ENCODE measurements around the gene FOXC1.

Gene FOXC1

GRCh38 chr6:1611322-1611571, 1.5 kb downstream of the FOXC1 start:
- no peak overlapping the region for H3K4me3 Mint-ChIP-seq
- H3K27ac Mint-ChIP-seq: no peak overlapping the region
- H3K9me3 Mint-ChIP-seq: no peaks in the 10 kb centered on the region
- H3K36me3 Mint-ChIP-seq (ENCODE audit: low read depth): no peaks in the 10 kb centered on the region
- peaks cover 60% of the 10 kb centered on the region for H3K27me3 Mint-ChIP-seq
- H3K4me1 Mint-ChIP-seq (ENCODE audit: low read depth): peaks cover 41% of the 10 kb centered on the region

DNA sequence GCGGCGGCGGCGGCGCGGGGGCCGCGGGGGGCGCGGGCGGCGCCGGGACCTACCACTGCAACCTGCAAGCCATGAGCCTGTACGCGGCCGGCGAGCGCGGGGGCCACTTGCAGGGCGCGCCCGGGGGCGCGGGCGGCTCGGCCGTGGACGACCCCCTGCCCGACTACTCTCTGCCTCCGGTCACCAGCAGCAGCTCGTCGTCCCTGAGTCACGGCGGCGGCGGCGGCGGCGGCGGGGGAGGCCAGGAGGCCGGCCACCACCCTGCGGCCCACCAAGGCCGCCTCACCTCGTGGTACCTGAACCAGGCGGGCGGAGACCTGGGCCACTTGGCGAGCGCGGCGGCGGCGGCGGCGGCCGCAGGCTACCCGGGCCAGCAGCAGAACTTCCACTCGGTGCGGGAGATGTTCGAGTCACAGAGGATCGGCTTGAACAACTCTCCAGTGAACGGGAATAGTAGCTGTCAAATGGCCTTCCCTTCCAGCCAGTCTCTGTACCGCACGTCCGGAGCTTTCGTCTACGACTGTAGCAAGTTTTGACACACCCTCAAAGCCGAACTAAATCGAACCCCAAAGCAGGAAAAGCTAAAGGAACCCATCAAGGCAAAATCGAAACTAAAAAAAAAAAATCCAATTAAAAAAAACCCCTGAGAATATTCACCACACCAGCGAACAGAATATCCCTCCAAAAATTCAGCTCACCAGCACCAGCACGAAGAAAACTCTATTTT, 2.0 kb downstream of the FOXC1 start:
- H3K4me1 Mint-ChIP-seq (ENCODE audit: low read depth): peaks cover 38% of the 10 kb centered on the region
- H3K27ac Mint-ChIP-seq: peak overlapping the region; percentile 68
- peak overlapping the region; percentile 82 for H3K4me3 Mint-ChIP-seq
- no peaks in the 10 kb centered on the region for H3K36me3 Mint-ChIP-seq (ENCODE audit: low read depth)
- no peaks in the 10 kb centered on the region for H3K9me3 Mint-ChIP-seq
- peaks cover 57% of the 10 kb centered on the region for H3K27me3 Mint-ChIP-seq

DNA sequence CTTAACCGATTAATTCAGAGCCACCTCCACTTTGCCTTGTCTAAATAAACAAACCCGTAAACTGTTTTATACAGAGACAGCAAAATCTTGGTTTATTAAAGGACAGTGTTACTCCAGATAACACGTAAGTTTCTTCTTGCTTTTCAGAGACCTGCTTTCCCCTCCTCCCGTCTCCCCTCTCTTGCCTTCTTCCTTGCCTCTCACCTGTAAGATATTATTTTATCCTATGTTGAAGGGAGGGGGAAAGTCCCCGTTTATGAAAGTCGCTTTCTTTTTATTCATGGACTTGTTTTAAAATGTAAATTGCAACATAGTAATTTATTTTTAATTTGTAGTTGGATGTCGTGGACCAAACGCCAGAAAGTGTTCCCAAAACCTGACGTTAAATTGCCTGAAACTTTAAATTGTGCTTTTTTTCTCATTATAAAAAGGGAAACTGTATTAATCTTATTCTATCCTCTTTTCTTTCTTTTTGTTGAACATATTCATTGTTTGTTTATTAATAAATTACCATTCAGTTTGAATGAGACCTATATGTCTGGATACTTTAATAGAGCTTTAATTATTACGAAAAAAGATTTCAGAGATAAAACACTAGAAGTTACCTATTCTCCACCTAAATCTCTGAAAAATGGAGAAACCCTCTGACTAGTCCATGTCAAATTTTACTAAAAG, 2.7 kb downstream of the FOXC1 start:
- H3K9me3 Mint-ChIP-seq: no peaks in the 10 kb centered on the region
- H3K4me1 Mint-ChIP-seq (ENCODE audit: low read depth): peaks cover 31% of the 10 kb centered on the region
- peak overlapping the region; percentile 68 for H3K27ac Mint-ChIP-seq
- H3K27me3 Mint-ChIP-seq: peaks cover 57% of the 10 kb centered on the region
- peak overlapping the region; percentile 82 for H3K4me3 Mint-ChIP-seq
- no peaks in the 10 kb centered on the region for H3K36me3 Mint-ChIP-seq (ENCODE audit: low read depth)

DNA sequence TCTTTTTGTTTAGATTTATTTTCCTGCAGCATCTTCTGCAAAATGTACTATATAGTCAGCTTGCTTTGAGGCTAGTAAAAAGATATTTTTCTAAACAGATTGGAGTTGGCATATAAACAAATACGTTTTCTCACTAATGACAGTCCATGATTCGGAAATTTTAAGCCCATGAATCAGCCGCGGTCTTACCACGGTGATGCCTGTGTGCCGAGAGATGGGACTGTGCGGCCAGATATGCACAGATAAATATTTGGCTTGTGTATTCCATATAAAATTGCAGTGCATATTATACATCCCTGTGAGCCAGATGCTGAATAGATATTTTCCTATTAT, 3.2 kb downstream of the FOXC1 start:
- Mint-ChIP-seq H3K36me3 (ENCODE audit: low read depth) (no peaks in the 10 kb centered on the region), H3K27me3 (peaks cover 57% of the 10 kb centered on the region), H3K27ac (no peak overlapping the region), H3K4me3 (no peak overlapping the region), H3K4me1 (ENCODE audit: low read depth) (peaks cover 27% of the 10 kb centered on the region), H3K9me3 (no peaks in the 10 kb centered on the region)

DNA sequence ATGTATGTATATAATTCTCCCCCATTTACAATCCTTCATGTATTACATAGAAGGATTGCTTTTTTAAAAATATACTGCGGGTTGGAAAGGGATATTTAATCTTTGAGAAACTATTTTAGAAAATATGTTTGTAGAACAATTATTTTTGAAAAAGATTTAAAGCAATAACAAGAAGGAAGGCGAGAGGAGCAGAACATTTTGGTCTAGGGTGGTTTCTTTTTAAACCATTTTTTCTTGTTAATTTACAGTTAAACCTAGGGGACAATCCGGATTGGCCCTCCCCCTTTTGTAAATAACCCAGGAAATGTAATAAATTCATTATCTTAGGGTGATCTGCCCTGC, 3.6 kb downstream of the FOXC1 start:
- Mint-ChIP-seq H3K4me3 (no peak overlapping the region), H3K36me3 (ENCODE audit: low read depth) (no peaks in the 10 kb centered on the region), H3K27ac (no peak overlapping the region), H3K27me3 (peaks cover 57% of the 10 kb centered on the region), H3K4me1 (ENCODE audit: low read depth) (peaks cover 23% of the 10 kb centered on the region), H3K9me3 (no peaks in the 10 kb centered on the region)

DNA sequence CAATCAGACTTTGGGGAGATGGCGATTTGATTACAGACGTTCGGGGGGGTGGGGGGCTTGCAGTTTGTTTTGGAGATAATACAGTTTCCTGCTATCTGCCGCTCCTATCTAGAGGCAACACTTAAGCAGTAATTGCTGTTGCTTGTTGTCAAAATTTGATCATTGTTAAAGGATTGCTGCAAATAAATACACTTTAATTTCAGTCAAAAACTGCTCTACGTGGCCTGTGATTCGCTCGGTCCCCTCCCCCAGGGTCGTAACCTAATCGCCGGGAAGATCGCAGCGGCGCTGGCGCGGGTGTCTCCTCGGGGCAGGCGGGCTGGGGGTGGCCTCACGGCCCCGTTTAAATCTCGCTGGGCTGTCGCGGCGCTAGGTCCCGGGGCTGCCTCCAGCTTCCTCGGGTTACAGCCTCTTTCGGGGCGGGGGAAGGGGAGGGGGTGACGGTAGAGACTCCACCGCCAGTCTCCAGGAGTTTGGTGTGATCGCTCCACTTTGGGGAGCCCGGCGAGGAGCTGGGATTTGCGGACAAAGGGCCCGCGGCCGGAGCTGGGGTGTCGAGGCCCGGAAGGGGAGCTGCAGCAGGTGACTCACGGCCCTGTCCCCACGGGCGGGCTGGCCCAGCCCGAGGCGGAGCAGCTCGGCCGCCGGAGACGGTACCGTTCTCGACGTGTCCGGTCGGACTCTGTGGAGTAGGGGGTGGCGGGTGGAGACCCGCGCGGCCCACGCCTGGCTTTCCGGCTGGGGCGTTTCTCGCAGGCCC, 4.2 kb downstream of the FOXC1 start:
- no peak overlapping the region for H3K27ac Mint-ChIP-seq
- peaks cover 19% of the 10 kb centered on the region for H3K4me1 Mint-ChIP-seq (ENCODE audit: low read depth)
- H3K27me3 Mint-ChIP-seq: peaks cover 58% of the 10 kb centered on the region
- no peak overlapping the region for H3K4me3 Mint-ChIP-seq
- H3K9me3 Mint-ChIP-seq: no peaks in the 10 kb centered on the region
- no peaks in the 10 kb centered on the region for H3K36me3 Mint-ChIP-seq (ENCODE audit: low read depth)

DNA sequence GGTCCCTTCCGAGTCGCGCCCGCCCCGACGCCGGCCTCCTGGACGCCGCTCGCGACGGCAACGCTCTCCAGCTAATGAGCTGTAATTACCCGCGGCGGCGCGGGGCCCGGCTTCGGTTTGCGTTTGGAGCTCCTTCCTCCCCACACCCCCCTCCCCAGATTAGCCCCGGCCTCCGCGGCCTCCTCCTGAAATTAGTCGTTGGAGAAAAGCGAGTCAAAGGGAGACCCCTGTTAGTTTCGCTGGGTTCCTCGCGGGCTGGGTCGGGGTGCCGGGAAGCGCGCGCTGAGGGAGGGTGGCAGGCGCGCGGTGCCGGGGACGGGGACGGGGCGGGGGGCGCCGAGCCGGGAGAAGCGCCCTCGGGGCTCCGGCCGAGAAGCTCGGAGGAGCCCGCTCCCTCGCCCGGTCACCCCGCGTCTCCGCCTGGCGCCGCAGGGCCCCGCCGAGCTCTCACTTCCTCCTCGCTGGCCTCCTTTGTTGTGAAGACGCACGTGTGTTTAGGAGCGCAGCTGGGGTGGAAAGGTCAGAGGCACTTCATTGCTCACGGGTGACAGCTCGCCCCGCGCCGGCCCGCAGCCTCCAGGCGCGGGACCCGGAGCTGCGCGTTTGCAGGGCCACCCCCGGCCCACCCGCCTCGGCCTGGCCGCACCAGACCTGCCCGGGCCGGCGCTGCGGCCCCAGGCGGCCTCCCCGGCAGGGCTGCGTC, 4.9 kb downstream of the FOXC1 start:
- Mint-ChIP-seq H3K4me1 (ENCODE audit: low read depth) (peaks cover 19% of the 10 kb centered on the region), H3K4me3 (no peak overlapping the region), H3K27ac (no peak overlapping the region), H3K9me3 (no peaks in the 10 kb centered on the region), H3K27me3 (peaks cover 58% of the 10 kb centered on the region), H3K36me3 (ENCODE audit: low read depth) (no peaks in the 10 kb centered on the region)

DNA sequence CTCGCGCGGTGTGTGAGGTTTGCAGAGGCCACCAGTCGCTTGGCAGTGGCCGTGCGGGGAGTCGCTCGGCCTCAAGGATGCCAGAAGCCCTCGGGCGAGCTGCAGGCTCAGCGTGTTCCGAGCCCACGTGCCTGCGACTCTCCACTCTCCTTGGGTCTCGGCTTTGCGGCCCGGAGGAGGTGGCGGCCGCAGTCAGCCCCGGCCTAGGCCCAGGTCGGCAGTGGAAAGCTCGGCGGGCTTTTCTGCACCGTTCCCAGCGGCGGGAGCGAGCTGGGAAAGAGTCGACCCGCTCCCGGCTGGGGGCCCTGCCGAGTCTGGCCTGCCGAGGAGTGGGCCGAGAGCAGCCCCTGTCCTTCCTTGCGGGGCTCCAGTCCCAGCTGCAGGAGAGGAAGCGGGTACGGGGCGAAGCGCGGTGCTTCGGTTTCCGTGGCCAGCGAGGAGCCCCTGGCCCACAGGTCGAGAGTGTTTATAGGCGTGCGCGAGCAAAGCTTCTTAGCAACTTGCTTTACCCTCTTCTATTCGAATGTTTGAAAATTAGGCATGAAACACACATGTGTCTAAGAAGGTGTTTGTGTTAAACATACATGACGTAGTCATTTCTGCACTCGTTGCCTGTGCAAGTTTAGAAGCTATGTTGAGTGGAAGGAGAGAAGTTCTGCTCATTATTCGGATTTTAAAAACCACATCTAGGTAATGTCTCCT, 5.6 kb downstream of the FOXC1 start:
- Mint-ChIP-seq H3K36me3 (ENCODE audit: low read depth) (no peaks in the 10 kb centered on the region), H3K4me3 (no peak overlapping the region)

DNA sequence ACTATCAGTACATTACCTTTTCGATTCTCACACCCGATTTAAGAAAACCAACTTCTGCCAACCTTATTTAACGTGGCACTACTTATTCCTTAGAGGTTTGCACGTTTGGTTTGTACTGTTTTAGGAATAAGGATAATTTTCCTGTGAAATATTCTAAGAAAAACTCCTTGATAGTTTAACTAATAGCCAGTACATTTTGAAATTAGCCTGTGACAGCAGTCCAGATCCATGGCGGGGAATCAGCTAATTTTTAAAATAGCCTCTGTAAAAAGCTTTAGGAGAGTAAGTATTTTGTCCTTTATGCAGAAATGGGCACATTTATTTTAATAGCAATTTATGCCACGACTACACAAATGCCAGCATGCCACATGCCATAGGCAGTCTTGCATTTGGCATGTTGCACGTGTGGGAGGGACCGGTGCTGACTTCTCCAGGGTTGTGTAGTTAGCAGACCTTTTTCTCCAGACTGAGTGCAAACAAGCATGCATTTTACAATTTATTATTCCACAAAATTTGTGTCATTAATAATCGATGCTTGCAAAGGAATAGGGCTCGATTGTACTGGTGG, 6.2 kb downstream of the FOXC1 start:
- Mint-ChIP-seq H3K36me3 (ENCODE audit: low read depth) (no peaks in the 10 kb centered on the region), H3K27ac (no peak overlapping the region), H3K9me3 (no peaks in the 10 kb centered on the region), H3K27me3 (peaks cover 54% of the 10 kb centered on the region), H3K4me1 (ENCODE audit: low read depth) (peaks cover 16% of the 10 kb centered on the region), H3K4me3 (no peak overlapping the region)

More for the DNA sequence above, 5.6 kb downstream of the FOXC1 start:
- Mint-ChIP-seq H3K4me1 (ENCODE audit: low read depth) (peaks cover 19% of the 10 kb centered on the region), H3K27me3 (peaks cover 58% of the 10 kb centered on the region), H3K9me3 (no peaks in the 10 kb centered on the region), H3K27ac (no peak overlapping the region)

GRCh38 chr6:1616701-1617463, 7.2 kb downstream of the FOXC1 start:
- peaks cover 60% of the 10 kb centered on the region for H3K27me3 Mint-ChIP-seq
- H3K9me3 Mint-ChIP-seq: no peaks in the 10 kb centered on the region
- H3K4me3 Mint-ChIP-seq: no peak overlapping the region
- peaks cover 15% of the 10 kb centered on the region for H3K4me1 Mint-ChIP-seq (ENCODE audit: low read depth)
- H3K27ac Mint-ChIP-seq: no peak overlapping the region
- peaks cover 7% of the 10 kb centered on the region for H3K36me3 Mint-ChIP-seq (ENCODE audit: low read depth)

DNA sequence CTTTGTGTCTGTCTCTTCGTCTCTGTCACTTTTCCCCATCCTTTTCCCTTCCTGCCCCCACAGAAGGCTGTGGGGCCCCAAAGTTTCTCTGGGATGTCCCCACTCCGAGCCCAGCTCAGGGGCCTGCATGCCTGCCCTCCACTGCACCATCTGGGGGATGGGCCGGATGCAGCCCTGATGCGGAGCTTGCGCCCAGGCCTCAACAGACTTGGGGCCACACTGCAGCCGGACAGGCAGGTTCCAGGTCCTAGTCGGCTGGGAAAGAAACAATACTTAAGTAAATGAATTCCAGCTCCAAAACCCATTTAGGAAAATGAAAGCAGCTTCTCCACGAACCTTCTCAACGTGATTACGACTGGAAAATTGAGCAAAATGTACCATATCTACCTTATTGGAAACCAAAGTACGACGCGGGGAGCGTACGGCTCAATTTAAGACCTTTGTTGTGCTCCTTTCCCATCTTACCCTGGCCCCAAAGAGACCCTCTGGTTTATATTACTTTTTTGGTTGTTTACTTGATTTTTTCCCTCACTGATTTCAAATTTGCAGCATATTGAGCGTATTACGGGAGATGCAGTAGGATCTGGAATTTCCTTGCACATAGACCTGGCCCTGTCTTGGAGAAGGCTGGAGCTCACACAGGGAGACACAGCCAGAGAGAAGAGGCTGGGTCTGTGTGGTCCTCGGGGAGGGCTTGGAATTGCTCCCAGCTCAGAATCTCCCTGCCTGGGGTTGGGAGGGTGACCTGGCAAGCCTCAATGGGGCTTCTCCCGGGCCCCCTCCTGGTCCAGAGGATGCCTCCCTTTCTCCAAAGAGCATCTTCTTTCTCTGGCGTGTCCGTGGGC, 8.0 kb downstream of the FOXC1 start:
- peaks cover 14% of the 10 kb centered on the region for H3K36me3 Mint-ChIP-seq (ENCODE audit: low read depth)
- H3K27ac Mint-ChIP-seq: no peak overlapping the region
- peaks cover 9% of the 10 kb centered on the region for H3K4me1 Mint-ChIP-seq (ENCODE audit: low read depth)
- H3K27me3 Mint-ChIP-seq: peaks cover 60% of the 10 kb centered on the region
- H3K9me3 Mint-ChIP-seq: no peaks in the 10 kb centered on the region
- H3K4me3 Mint-ChIP-seq: no peak overlapping the region

- Mint-ChIP-seq H3K4me3 (no peak overlapping the region), H3K9me3 (no peaks in the 10 kb centered on the region), H3K36me3 (ENCODE audit: low read depth) (peaks cover 21% of the 10 kb centered on the region), H3K27me3 (peaks cover 60% of the 10 kb centered on the region), H3K4me1 (ENCODE audit: low read depth) (peaks cover 6% of the 10 kb centered on the region), H3K27ac (no peak overlapping the region)
Measured at GRCh38 chr6:1618311-1619097, 8.8 kb downstream of the FOXC1 start.
